Cardiac muscle cell (in vitro differentiated cells and primary cell): ENCODE measurements around the gene RNLS. TPM values are rescaled to one million over a fixed set of nuclear protein-coding genes. Genes with fewer than 3 reads are reported as not detected.

Source experiments
- DNase-seq, 2 donors: peaks; one replicate each; pipeline versions ENCODE4 v3.0.0 to v3.0.0-alpha.2; 2010 to 2017; ENCODE audit warnings: low read depth in 1 of 2, low spot score in 1 of 2
- H3K27ac ChIP-seq: fragments of 200-600 bp; sonication (generic); 2 replicates; pipeline ENCODE4 v1.5.1; 2016
- H3K27me3 ChIP-seq: fragments of 200-600 bp; sonication (generic); 2 replicates; pipeline ENCODE4 v1.6.0; 2016; ENCODE audit warnings: control low read depth
- H3K36me3 ChIP-seq: fragments of 200-600 bp; sonication (generic); 2 replicates; pipeline ENCODE4 v1.5.1; 2016; ENCODE audit warnings: control low read depth
- H3K4me1 ChIP-seq: fragments of 200-600 bp; sonication (generic); 2 replicates; pipeline ENCODE4 v1.8.1; 2017; ENCODE audit warnings: low read depth, mild to moderate bottlenecking, mixed run types
- H3K4me3 ChIP-seq: fragments of 200-600 bp; sonication (generic); 2 replicates; pipeline ENCODE4 v1.5.1; 2016; ENCODE audit warnings: mild to moderate bottlenecking
- H3K9me3 ChIP-seq: fragments of 200-600 bp; sonication (generic); 2 replicates; pipeline ENCODE4 v1.5.1; 2017; ENCODE audit warnings: low read depth, mild to moderate bottlenecking, control low read depth
- polyA plus RNA-seq: library from polyadenylated mRNA; unstranded; fragments of >200 nt; fragmentation: Nextera tagmentation; extraction: Ambion mirVana; gene quantifications from 2 replicates; pipeline ENCODE4 v1.2.1, GENCODE V29; 2016
- total RNA-seq: library from RNA; depleted of rRNA; stranded (reverse); fragments of >200 nt; gene quantifications from 2 replicates; pipeline ENCODE4 v1.2.3, GENCODE V29; 2016
- TF ChIP-seq, protein P1 (sequence below): IDR thresholded peaks from 2 replicates; pipeline ENCODE4 v1.5.1; 2012; ENCODE audit warnings: low read depth, mild to moderate bottlenecking, low read length

Gene RNLS
- total and polyA plus RNA-seq, 2 experiments from 2014 or later = 6.9 to 13.9 TPM

DNA sequence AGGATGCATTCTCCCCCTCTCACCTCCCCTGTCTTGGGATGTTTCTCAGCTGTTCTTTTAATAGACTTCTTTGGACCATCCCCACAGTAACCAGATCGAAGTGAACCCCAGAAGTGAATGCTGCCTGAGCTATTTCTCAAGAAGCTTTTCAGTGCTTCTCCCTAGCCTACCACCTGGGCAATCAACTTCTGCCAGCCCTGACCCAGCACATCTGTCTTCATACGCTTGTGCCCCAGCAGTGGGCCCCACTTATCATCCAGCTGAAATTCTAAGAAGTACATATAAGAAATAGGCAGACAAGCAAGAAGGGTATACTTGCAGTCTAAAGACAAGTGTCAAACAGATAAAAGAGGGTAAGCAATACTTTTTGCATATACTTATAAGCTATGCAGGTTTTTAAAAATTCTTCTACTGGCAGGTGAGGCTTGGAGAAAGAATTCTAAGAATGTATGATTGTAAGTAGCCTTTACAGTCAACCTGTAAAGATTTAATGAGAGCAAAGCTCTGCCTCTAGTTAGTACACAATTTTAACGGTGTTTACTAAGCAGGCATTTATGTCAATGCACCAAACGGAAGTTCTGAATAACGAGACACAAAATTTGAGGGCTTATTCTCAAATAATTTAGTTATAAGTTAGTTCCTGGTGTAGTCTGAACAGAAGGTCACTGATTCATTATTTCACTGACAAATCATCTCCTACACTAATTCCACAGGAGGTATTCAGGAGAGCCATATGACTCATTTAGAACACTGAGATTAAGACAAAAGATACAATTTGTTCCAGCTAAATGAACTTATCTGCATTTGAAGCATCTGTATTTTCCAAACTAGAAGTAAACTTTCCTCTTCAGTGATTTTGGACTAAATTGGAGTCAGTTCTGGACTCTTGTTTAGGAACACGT lies 83.3 kb downstream of the RNLS start:
- Histone ChIP-seq H3K27me3 (no peaks in the 10 kb centered on the region), H3K4me1 (no peaks in the 10 kb centered on the region), H3K27ac (no peak overlapping the region), H3K4me3 (no peak overlapping the region), H3K36me3 (no peaks in the 10 kb centered on the region), H3K9me3 (no peaks in the 10 kb centered on the region)
- TF ChIP-seq, protein P1, sequence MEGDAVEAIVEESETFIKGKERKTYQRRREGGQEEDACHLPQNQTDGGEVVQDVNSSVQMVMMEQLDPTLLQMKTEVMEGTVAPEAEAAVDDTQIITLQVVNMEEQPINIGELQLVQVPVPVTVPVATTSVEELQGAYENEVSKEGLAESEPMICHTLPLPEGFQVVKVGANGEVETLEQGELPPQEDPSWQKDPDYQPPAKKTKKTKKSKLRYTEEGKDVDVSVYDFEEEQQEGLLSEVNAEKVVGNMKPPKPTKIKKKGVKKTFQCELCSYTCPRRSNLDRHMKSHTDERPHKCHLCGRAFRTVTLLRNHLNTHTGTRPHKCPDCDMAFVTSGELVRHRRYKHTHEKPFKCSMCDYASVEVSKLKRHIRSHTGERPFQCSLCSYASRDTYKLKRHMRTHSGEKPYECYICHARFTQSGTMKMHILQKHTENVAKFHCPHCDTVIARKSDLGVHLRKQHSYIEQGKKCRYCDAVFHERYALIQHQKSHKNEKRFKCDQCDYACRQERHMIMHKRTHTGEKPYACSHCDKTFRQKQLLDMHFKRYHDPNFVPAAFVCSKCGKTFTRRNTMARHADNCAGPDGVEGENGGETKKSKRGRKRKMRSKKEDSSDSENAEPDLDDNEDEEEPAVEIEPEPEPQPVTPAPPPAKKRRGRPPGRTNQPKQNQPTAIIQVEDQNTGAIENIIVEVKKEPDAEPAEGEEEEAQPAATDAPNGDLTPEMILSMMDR = no peak
- peak in 1 of 2 donors; percentile 63 for DNase-seq

GRCh38 chr10:88497913-88498312 lies 85.2 kb downstream of the RNLS start:
- H3K36me3 ChIP-seq = no peaks in the 10 kb centered on the region
- no peak overlapping the region for H3K4me3 ChIP-seq
- no peaks in the 10 kb centered on the region for H3K27me3 ChIP-seq
- TF ChIP-seq, protein P1 = no peak
- no peak overlapping the region for H3K27ac ChIP-seq
- no peaks in the 10 kb centered on the region for H3K4me1 ChIP-seq
- peak in 1 of 2 donors; percentile 28 for DNase-seq
- H3K9me3 ChIP-seq = no peaks in the 10 kb centered on the region

DNA sequence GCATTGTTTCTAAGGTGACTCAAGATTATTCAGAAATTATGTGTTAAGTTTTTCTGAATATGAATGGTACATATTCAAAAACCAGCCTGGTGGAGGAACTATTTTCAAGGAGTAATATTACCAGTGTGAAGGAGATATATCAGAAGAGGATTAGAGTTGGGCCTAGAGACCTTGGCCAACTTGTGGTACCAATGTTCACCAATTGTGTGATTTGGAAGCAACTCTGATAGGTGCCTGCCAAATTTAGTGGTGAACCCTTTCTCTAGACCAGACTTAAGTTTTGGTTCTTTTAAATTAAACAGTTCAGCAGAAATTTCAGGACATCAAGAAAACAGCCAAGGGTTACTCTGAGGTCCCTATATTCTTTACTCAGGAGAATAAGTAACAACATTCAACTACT lies 88.6 kb downstream of the RNLS start:
- no peaks in the 10 kb centered on the region for H3K9me3 ChIP-seq
- TF ChIP-seq, protein P1 = no peak
- no peak overlapping the region for H3K4me3 ChIP-seq
- H3K36me3 ChIP-seq = no peaks in the 10 kb centered on the region
- no peak for DNase-seq
- H3K27me3 ChIP-seq = no peaks in the 10 kb centered on the region
- no peaks in the 10 kb centered on the region for H3K4me1 ChIP-seq
- no peak overlapping the region for H3K27ac ChIP-seq

- no peak overlapping the region for H3K27ac ChIP-seq
- H3K27me3 ChIP-seq = no peaks in the 10 kb centered on the region
- DNase-seq = peak in 1 of 2 donors; percentile 49
- no peaks in the 10 kb centered on the region for H3K9me3 ChIP-seq
- no peak overlapping the region for H3K4me3 ChIP-seq
- H3K4me1 ChIP-seq = no peaks in the 10 kb centered on the region
- H3K36me3 ChIP-seq = no peaks in the 10 kb centered on the region
- TF ChIP-seq, protein P1 = no peak
Observed at GRCh38 chr10:88493691-88494483, 89.2 kb downstream of the RNLS start.

DNA sequence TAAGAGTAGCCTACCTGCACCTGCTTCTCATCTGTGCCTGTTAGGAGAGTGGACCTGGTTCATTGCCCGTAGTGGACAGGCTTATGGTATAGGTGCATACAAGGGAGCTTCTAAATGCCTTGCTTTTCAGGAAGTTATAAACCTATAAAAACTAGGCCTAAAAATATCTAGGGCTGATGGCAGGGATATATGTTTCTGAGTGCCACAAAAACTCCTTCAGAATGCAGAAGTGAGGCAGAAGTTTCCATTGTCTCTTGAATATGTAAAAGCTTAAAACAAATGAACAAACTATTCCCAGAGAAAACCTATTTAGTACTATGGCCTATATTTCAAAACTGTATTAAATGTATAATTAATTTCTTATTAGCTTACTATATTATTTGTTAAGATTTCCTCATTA lies 91.8 kb downstream of the RNLS start:
- Histone ChIP-seq H3K27me3 (no peaks in the 10 kb centered on the region), H3K27ac (no peak overlapping the region), H3K4me1 (no peaks in the 10 kb centered on the region), H3K9me3 (no peaks in the 10 kb centered on the region), H3K4me3 (no peak overlapping the region), H3K36me3 (no peaks in the 10 kb centered on the region)
- TF ChIP-seq, protein P1 = no peak
- no peak for DNase-seq
